HG02759 (cell line): ENCODE results near the gene ARHGAP26.

Source experiments
- ATAC-seq: cut with Tn5 transposase; IDR thresholded peaks from one replicate; pipeline ENCODE4 v1.9.1; 2021; ENCODE audit warnings: mild to moderate bottlenecking, moderate library complexity; ENCODE audit not compliant: unreplicated experiment

The ARHGAP26 gene

DNA sequence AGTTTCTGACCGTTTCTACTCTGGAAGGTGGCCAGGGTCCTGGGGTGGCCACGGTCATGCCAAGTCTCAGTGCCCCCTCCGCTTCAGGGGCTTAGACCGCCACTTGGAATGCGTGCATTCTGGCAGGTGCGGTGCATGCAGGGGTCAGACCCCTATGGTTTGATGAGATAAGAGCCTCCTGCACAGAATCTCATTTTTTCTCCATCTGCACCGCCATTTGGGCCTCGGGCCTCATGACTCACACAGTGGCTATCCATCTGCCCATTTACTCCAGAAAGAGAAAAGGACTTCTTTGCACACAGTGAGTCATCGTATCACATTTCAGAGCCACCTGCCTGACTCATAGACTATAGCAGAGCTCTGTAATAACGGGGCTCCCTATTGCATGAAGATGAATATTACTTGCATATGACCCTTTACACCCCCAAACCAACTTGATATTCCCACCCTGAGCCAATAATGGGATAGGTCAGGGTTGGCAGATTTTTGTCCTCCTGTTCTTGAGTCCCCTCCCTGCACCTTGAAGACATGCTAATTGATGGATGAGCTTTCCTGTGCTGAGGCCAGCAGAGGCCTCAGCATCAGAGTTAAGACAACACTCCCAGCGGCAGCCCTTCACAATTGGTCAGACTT lies 475.9 kb downstream of the ARHGAP26 start:
- ATAC-seq: no peak

DNA sequence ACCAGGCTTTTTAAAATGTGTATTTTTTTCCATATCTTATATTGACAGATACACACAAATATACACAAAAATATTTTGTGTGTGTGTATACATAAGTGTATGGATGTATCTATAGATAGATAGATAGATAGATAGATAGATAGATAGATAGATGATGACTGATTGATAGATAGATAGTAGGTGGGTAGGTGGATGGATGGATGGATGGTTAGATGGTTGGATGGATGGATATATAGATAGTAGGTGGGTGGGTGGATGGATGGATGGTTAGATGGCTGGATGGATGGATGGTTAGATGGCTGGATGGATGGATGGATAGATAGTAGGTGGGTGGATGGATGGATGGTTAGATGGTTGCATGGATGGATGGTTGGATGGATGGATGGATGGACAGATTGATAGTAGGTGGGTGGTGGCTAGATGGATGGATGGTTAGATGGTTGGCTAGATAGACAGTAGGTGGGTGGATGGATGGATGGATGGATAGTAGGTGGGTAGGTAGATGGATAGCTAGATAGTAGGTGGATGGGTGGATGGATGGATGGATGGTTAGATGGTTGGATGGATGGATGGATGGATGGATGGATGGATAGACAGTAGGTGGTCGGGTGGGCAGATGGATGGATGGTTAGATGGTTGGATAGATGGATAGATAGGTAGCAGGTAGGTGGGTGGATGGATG lies 477.1 kb downstream of the ARHGAP26 start:
- no peak for ATAC-seq

DNA sequence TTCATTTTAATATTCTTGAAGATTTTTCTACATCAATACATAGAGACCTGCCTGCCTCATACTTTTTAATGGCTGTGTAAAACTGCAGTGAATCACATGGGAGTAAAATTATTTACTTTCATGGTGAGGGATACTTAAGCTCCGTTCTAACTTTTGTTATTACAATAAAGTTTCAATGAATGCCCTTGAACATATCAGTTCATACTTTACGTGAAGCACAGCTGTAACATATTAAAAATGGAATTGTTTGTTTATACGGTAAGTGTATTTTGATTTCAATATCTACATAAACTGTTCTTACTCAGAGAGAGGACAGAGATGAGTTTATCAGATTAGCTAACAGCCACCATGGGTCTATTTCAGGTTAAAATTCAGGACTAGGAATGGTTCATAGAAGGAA lies 478.2 kb downstream of the ARHGAP26 start:
- ATAC-seq: no peak

DNA sequence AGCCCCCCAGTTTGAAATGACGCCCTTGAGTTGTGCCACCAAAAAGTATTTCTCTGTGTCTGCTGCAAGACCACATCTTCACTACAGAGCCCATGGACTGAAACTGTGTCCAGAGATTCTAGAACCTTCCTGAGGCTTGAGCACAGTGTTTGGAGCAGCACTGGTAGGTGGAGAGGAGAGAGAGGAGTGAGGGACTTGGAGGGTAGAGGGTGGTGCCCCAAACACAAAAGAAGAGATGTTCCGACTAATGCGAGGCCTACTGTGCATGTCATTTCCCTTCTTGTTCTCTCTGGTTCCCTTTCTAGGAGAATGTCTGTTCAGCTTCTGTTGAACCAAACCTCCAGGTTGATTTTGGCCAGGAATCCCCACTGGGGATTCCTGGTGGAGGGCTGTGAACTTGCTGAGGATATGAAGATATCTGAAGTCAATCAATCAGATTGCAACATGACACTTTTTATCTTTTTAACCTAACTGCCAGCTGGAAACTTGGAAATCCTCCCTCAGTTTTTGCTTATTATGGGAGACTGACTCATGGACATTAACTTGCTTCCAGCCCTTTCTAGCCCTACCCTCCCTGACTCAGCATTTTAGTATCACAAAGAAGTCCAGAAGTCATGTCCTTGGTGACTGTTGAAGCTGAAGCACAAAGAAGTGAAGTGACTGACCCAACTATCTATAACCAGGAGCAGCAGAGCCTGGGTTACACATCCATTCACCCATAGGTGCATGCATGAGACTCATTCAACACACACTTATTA lies 478.8 kb downstream of the ARHGAP26 start:
- ATAC-seq: no peak

DNA sequence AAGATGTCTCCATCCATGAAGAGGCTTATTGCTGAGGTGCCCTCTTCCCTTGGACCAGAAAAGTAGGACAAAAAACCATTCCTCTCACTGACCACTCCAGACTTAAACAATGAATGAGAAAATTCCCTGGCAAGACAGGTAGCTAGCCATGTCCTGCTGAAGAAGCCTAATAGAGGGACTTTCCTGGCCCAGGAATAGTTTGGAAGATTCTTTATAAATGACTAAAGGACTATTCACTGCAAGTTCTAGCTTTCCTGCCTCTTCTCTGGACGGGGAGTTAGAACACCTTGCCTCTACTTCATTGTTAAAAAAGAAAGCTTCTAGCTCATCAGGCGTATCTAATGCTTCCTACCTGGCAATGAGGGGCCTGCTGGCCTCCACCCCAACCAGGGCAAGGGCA lies 479.7 kb downstream of the ARHGAP26 start:
- no peak for ATAC-seq

DNA sequence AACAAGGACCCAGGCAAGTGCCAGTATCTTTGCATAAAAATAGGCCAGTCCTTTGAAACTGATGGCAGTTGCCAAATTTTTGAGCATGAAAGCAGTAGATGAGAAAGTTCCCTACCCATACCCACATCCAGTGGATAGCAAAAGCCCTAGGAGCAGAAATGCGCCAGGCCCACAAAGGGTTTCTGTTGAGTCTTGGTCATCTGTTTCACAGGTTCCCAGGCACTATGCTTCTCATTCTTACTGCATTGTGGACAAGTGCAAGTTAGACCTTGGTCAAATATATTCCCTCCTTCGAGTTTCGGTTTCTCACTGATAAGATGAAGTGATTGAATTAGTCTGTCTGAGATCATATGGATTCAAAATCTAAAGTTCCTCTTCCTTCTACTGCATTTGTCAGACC lies 481.0 kb downstream of the ARHGAP26 start:
- ATAC-seq: peak; percentile 69

DNA sequence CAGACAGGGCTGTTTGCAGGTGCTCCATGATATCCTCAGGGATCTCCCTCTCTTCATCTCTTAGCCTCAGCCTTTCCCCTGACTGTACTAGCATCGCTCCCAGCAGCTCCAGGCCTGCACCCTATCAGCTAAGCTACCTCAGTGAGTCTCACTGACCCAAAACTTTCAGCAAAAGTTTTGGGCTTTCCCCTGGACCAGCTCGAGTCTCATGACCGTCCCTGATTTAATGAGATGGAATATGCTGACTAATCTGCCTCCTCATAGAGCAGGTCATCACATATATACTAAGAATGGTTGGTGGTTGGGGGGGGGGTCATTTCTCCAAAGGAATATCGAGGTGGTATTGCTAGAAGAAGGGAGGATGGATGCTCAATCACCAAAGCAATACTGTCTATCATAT lies 481.8 kb downstream of the ARHGAP26 start:
- peak; percentile 41 for ATAC-seq

DNA sequence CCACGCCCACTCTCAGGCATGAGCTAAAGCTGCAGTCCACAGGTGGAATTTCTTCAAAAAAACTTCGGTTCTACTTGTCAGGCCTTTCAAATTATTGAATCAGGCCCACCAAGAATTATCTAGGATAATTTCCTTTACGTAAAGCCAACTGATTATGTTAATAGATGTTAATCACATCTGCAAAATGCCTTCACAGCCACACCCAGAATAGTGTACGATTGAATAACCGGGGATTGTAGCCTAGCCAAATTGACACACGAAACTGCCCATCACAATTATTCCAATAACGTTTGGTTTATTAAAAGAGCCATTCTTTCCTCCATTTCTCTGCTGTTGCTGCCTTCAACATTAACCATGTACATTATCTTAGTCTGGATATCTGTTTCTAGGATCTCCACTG lies 484.6 kb downstream of the ARHGAP26 start:
- no peak for ATAC-seq

DNA sequence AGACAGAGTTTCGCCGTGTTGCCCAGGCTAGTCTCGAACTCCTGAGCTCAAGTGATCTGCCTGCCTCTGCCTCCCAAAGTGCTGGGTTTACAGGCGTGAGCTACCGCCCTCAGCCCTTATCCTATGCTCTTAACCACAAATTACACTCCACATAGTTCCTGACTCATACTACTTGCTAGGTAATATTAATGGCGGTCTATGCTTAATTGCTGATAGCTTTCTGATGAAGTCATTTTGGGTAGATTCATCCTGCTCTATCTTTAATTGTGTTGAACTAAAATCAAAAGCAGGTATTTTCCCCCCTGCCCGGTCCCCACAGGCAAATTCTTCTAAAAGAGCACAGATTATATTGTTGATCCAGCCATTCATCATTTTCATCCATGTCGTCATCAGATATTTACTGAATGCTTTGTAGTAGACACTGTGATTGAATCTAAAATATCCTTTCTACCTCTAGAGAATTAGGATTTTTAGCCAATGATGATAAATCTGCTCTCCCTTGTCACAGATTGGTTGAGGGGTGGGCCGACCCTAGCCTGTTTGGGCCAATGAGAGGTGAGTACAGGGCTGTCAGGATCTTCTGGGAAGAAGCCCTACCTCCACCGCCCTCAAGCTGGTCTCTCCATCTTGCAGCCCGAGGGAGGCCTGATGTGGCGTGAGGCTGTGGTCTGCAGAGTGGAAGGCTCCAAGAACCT lies 488.5 kb downstream of the ARHGAP26 start:
- no peak for ATAC-seq

DNA sequence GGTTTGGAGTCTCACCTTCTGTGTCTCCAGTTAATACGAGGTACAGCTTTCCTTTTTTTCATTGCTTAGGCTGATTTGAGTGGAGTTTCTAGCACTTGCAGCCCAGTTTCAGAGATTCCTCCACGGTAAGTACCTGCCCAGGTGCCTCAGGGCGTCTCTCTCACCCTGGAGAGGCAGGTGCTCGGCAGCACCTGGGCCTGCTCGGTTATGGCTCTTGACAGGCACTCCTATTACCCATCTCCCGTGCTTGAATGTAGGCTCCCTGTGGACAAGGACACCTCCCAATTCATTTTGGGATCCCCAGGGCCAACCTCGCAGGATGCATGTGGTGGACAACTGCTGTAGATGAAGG lies 489.1 kb downstream of the ARHGAP26 start:
- ATAC-seq: no peak

DNA sequence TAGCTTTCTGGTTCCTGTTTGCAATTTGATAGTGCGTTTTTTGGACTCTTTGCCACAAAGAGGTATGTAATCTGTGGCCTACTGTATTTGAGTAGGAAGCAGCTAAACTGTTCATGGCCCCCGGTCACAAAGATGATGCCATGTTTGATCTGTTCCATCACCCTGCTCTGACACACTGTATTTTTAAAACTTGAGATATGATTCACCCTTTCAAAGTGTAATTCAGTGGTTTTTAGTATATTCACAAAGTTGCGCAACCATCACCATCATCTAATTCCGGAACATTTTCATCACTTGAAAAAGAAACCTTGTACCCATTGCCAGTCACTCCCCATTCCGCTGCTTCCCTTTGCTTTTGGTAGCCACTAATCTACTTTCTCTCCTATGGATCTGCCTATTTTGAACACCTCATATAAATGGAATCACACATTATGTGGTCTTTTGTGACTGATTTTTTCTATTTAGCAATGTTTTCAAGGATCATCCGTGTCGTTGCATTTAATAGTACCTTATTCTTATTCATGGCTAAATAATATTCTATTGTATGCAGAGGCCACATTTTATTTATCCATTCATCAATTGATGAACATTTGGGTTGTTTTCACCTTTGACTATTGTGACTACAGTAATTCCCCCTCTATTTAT lies 491.7 kb downstream of the ARHGAP26 start:
- ATAC-seq: no peak

DNA sequence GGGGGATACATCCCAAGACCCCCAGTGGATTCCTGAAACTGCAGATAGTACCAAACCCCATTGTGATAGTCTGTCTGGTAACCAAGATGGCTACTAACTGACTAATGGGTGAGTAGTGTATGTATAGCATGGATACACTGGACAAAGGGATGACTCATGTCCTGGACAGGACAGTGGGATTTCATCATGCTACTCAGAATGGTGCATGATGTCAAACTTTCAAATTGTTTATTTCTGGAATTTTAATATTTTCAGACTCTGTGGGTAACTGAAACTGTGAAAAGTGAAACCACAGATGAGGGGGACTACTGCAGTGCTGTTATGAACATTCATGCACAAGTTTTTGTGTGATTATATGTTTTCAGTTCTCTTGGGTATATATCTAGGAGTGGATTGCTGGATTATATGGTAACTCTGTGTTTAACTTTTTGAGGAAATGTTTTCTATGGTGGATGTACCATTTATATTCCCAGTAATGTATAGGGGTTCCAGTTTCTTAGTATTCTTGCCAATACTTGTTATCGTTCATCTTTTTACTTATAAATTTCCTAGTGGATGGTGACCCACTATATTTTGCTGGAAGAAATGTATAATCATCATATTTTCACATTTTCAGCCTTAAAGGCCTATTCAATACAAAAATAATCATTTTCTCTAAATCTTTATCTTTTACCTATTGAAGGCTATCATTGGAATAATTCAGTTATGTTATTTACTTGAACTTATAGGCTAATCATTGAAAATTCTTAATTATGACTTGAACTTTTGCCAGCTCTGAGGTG lies 492.4 kb downstream of the ARHGAP26 start:
- ATAC-seq: peak; percentile 79

DNA sequence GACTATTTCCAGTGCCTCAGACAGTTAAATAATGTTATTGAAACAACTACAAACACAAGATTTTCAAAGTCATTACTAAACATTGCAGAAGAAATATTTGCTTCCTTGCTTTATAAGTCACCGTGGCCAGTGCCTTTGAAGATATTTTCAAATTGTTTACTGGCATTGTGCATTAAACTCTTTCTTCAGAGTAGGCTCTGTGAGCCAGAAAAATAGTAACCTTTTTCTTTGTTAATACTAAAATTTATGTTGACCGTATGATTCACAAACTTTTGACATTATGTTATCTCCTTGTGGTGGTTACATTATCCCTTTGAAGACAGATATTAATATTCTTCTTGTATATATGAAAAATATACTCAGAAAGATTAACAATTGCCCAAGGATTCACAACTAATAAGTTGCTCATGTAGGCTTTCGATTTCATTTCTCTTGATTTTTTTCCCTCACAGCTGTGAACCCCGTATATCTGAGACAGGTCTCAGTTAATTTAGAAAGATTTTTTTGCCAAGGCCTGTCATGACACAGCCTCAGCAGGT lies 493.2 kb downstream of the ARHGAP26 start:
- ATAC-seq: no peak

DNA sequence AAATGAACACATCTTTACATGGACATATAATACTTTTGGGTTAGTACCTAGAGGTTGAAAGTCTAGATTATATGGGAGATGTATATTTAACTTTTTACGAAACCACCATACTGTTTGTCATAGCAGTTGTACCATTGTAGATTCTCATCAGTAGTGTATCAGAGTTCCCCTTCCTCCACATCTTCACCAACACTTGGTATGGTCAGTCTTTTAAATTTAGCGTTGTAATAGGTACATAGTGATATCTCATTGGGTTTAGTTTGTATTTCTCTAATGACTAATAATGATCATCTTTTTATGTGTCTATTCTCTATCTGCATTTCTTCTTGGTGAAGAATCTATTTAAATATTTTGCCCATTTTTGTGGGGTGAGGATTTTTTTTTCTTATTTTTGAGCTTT lies 495.8 kb downstream of the ARHGAP26 start:
- no peak for ATAC-seq

DNA sequence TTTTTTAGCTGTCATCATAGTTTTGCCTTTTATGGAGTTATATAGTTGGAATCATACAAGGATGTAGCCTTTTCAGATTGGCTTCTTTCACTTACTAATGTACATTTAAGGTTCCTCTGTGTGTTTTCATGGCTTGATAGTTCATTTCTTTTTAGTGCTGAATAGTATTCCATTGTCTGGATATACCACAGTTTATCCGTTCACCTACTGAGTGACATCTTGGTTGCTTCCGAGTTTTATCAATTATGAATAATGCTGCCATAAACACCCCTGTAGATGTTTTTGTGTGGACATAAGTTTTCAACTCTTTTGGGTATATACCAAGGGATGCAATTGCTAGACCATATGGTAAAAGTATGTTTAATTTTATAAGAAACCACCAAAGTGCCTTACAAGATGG lies 497.0 kb downstream of the ARHGAP26 start:
- no peak for ATAC-seq

DNA sequence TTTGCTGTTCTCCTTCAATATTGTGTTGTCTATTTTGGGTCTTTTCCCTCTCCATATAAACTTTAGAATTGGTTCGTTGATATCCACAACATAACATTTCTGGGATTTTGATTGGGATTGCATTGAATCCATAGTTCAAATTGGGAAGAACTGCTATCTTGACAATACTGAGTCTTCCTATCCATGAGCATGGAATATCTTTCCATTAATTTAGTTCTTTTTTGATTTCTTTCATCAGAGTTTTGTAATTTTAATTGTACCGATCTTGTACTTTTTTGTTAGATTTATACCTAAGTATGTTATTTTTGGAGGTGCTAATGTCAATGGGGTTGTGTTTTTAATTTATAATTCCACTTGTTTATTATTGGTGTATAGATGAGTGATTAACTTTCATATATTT lies 498.2 kb downstream of the ARHGAP26 start:
- ATAC-seq: no peak

DNA sequence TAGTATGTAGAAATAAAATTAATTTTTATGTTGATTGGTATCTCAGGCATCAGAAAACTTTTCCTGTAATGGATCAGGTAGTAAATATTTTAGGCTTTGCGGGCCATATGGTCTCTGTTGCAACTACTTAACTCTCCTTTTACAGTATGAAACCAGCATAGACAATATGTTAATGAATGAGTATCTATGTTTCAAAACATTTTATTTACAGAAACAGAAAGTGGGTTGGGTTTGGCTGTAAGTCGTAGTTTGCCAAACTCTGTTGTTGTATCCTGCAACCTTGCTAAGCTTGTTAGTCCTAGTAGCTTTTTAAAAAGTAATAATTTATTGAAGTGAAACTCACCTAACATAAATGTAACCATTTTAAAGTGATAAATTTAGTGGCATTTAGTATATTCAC lies 501.3 kb downstream of the ARHGAP26 start:
- no peak for ATAC-seq

DNA sequence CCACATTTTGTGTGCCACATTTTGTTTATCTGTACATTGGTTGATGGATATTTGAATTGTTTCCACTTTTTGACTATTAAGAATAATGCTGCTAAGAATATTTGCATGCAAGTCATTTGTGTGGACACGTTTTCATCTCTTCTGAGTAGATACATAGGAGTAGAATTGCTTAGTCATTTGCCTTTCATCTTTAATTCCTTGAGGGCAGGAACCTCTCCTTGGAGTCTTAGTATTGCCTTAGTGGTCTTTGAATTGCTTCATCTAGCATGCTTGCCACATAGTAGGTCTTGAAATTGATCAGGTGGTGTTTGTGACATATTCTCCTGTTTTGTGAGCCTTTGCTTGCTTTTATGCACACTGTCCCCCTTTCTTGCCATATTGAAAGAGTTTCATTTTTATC lies 504.8 kb downstream of the ARHGAP26 start:
- ATAC-seq: no peak

DNA sequence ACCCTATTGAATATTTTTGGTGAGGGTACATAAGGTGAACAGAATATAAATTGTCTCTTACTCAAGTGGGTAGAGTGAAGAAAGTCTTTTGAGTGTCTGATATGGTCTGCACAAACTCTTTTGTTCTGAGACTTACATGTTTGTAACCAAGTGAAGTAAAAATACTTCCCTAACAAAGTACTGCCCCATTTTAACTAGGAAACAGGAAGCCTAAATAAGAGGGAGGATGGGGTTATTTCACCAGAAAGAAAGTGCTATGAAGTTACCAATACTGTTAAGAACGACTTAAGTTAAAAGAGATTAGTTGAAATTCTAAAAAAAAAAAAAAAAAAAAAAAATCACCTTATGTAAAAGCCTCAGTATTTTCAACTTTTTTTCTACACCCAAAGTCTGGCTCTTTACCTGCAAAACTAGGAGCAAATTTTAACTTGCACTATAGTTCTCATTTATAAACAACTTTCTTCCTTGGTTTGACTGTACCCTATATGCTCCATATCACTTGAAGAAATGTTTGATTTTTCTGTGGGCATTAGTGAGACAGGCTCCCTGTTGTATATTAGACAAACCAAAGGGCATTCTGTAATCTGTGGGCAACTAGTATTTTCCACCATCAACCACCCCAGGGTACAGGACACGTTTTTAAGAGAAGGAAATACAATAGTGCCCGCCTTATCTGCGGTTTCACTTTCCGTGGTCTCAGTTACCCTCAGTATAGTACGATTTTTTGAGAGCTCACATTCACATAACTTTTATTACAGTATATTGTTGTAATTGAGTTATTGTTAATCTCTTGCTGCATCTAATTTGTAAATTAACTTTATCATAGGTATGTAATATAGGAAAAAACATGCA lies 505.6 kb downstream of the ARHGAP26 start:
- no peak for ATAC-seq
